KOPT-K1 (cell line): ENCODE data around the gene MRPS23.
"Not testable (repeated sequence)": the region's sequence is repeated elsewhere in the genome, so short reads cannot be mapped to it uniquely, and the experiment has no call there.

ENCODE experiments used
- H3K27ac ChIP-seq: fragments of 200-600 bp; sonication (generic); 2 replicates; pipeline ENCODE4 v1.5.1; 2016; ENCODE audit warnings: antibody characterized with exemption, mild to moderate bottlenecking, low read depth, low read length; ENCODE audit not compliant: poor library complexity, severe bottlenecking
- H3K36me3 ChIP-seq: fragments of 200-600 bp; sonication (generic); 2 replicates; pipeline ENCODE4 v1.5.1; 2017; ENCODE audit warnings: antibody characterized with exemption, mild to moderate bottlenecking, low read length, moderate library complexity; ENCODE audit not compliant: insufficient read depth
- H3K9me3 ChIP-seq: fragments of 200-600 bp; sonication (generic); 2 replicates; pipeline ENCODE4 v1.5.1; 2017; ENCODE audit warnings: antibody characterized with exemption, low read length, mild to moderate bottlenecking; ENCODE audit not compliant: insufficient read depth, poor library complexity, severe bottlenecking

MRPS23 gene

GRCh38 chr17:57861000-57861789, 11.4 kb upstream of the MRPS23 start:
- Histone ChIP-seq H3K27ac (peak overlapping the region; percentile 35), H3K9me3 (no peaks in the 10 kb centered on the region), H3K36me3 (no peaks in the 10 kb centered on the region)

DNA sequence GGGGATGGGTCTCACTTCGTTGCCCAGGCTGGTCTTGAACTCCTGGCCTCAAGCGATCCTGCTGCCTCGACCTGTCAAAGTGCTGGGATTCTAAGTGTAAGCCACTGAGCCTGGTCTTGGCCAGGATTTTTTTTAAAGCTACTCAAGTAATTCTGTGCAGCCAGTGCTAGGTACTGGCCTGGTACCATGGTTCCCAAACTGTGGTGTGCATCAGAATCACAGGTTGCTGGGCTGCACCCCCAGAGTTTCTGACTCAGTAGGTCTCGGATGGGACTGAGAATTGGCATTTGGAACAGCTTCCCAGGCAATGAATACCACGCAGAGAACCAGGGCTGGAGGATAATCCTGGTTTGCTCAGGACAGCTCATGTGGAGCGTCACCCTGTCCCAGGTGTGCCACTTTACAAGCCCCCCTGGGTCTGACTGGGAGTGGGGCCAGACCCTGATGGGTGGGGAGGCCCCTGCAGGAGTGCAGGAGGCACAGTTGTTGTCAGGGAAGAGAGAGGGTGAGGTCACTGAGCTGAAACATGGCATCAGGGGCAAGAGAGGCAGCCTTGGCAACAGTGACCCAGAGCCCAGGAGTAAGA, 10.7 kb upstream of the MRPS23 start:
- Histone ChIP-seq H3K27ac (peak overlapping the region; percentile 35), H3K9me3 (no peaks in the 10 kb centered on the region)

DNA sequence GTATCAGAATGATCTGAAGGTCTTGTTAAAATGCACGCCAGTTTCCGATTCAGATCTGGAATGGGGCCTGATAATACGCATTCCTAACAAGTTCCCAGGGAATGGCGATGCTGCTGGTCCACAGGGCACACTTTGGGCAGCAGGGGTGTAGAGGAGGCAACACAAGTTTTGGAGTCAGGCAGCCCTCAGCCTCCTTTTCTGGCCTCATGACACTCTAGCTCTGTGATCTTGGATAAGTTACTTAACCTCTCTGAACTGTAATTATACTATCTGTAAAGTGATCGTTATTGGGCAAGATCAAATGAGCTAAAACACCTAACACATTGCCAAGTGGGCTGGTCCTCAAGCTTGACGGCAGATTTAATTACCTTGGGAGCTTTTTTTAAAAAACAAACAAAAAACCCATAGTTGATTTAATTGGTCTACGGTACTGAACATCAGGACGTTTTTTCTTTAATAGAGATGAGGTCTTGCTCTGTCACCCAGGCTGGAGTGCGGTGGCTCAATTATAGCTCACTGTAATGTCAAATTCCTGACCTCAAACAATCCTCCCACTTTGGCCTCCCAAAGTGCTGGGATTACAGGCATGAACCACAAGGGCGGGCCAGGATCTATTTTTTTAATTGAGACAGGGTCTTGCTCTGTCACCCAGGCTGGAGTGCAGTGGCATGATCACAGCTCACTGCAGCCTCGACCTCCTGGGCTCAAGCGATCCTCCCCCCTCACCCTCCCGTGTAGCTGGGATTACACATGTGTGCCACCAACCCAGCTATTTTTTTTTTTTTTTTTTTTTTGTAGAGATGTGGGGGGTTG, 10.0 kb upstream of the MRPS23 start:
- no peaks in the 10 kb centered on the region for H3K9me3 ChIP-seq
- H3K36me3 ChIP-seq = no peaks in the 10 kb centered on the region
- H3K27ac ChIP-seq = no peak overlapping the region

More for the DNA sequence above, 10.7 kb upstream of the MRPS23 start:
- H3K36me3 ChIP-seq = no peaks in the 10 kb centered on the region

GRCh38 chr17:57858838-57859237, 9.0 kb upstream of the MRPS23 start:
- Histone ChIP-seq H3K27ac (no peak overlapping the region), H3K36me3 (no peaks in the 10 kb centered on the region), H3K9me3 (no peaks in the 10 kb centered on the region)

- no peaks in the 10 kb centered on the region for H3K36me3 ChIP-seq
- H3K27ac ChIP-seq = no peak overlapping the region
- no peaks in the 10 kb centered on the region for H3K9me3 ChIP-seq
Observed at GRCh38 chr17:57856792-57857620, 7.2 kb upstream of the MRPS23 start.

DNA sequence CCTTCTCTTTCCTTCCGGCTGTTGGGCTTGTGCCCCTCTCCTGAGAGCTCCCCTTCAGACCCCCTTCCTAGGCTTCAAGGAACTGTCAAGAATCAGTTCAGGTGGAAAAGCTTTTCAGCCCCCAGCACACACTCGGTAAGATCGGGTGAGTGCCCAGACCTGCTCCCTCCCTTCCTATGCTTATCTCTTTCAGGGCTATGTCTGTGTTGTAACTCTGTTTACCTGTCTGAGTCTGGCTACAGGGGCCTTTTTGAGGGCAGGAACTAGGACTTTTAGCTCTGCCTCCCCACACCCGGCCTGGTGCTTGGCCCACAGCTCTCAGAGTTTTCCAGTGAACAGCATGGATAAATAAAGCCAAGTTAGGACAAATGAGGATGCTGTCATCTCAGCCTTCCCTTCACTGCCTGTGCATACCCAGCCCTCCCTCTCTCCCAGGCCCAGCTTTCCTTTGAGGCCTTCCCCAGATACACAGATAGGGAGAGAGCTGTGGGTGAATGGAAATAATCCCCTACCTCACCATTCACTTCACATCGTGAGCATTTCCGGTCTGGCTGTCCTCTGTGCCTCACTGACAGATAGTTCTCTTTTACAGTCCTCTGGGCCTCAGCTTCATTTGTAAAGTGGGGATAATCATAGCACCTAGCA, 5.7 kb upstream of the MRPS23 start:
- Histone ChIP-seq H3K9me3 (no peaks in the 10 kb centered on the region), H3K27ac (no peak overlapping the region), H3K36me3 (no peaks in the 10 kb centered on the region)

DNA sequence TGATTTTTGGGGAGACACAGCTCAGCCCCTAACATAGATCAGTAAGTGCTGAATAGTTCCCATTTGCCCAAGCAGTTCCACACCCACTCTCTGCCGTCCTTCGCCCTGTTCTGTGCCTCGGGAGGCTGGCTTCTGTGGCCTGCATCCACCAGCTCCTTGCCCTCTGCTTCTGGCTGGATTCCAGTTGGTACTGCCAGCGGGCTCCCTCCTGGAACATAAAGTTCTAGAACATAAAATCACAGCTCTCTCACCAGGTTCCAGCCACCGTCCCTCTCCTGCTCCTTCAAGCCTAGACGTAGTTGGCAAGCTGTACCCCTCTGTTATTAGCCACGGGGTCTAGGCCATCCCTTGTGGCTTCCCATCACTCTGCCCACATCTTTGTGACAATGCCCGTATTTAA, 3.9 kb upstream of the MRPS23 start:
- H3K36me3 ChIP-seq = peaks cover 2% of the 10 kb centered on the region; the same call in 1 of the 2 replicates
- H3K9me3 ChIP-seq = no peaks in the 10 kb centered on the region
- no peak overlapping the region for H3K27ac ChIP-seq

DNA sequence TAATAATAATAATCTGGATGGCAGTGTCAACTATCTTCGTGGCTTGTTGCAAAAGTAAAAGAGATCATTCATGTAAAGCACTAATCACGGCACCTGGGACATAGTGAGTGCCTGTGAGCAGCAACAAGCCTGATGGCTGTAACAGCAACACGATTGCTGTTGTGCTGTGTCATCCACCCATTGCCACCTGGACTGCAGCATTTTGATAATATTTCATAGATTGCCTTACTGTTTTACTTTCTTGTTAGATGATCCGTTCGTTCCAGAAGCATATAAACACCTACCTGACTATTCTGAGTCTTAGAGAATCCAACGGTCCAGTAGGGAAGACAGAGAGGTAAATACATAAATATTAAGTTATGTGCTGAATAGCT, 3.1 kb upstream of the MRPS23 start:
- Histone ChIP-seq H3K27ac (no peak overlapping the region), H3K36me3 (peaks cover 9% of the 10 kb centered on the region), H3K9me3 (no peaks in the 10 kb centered on the region)

DNA sequence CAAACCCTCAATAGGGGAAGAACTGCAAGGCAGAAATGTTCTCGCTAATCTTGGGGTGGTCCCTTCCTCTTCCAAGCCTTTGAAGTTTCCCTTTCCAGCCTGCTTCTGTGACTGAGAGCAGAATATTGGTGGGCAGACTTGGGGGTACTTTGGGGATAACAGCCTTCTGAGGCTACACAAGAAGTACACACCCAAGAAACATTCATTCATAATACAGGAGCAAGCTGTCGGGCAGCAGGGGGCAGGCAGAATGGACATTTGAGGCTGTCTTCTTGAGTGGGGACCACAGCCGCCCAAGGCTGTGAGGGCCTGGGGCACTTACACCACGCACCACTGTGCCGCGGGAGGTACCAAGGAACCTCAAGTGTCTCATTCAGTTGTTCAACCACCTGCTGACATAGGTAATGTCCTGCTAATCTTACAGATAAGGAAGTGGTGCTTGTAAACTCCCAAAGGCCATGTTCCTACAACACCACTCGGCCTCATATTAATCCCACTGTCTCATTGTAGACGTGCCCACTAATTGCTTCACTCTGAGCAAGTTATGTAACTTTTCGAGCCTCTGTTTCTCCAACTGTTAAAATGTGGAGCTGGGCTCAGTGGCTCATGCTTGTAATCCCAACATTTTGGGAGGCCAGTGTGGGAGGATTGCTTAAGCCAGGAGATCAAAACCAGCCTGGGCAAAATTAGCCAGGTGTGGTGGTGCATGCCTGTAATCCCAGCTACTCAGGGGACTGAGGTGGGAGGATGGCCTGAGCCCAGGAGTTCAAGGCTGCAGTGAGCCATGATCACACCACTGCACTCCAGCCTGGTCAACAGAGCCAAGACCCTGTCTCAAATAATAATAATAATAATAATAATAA, 2.5 kb upstream of the MRPS23 start:
- no peaks in the 10 kb centered on the region for H3K9me3 ChIP-seq
- peaks cover 13% of the 10 kb centered on the region for H3K36me3 ChIP-seq
- H3K27ac ChIP-seq = peak overlapping the region; percentile 6

GRCh38 chr17:57849163-57849873, 526 bp downstream of the MRPS23 start:
- peaks cover 34% of the 10 kb centered on the region for H3K36me3 ChIP-seq
- H3K9me3 ChIP-seq = no peaks in the 10 kb centered on the region
- peak overlapping the region; percentile 67 for H3K27ac ChIP-seq

GRCh38 chr17:57846056-57846945, 3.5 kb downstream of the MRPS23 start:
- H3K27ac ChIP-seq, H3K9me3 ChIP-seq: not testable (repeated sequence)
- peaks cover 59% of the 10 kb centered on the region for H3K36me3 ChIP-seq

DNA sequence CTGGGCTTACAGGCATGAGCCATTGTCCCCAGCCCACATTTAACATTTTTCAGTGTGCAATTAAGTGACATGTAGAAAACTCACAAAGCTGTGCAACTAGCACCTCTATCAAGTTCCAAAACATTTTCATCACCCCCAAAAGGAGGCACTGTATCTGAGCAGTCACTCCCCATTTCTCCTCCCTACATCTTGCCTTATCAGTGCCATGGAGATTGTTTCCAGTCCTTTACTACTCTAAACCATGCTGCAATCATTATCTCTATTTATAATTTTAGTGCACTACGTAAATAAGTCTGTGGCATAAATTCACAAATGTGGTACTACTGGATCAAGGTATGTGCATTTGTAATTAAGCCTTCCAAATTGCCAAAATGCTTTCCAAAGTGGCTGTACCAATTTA, 7.6 kb downstream of the MRPS23 start:
- H3K9me3 ChIP-seq = no peaks in the 10 kb centered on the region
- H3K36me3 ChIP-seq = peaks cover 86% of the 10 kb centered on the region
- no peak overlapping the region for H3K27ac ChIP-seq
